SW480 (cell line): ENCODE measurements around the gene CATSPER1.
"Not testable (repeated sequence)": the region's sequence is repeated elsewhere in the genome, so short reads cannot be mapped to it uniquely, and the experiment has no call there.

Source experiments
- DNase-seq: peaks from one replicate; pipeline ENCODE4 v3.0.0-alpha.2; 2016; ENCODE audit warnings: low spot score

CATSPER1 gene

DNA sequence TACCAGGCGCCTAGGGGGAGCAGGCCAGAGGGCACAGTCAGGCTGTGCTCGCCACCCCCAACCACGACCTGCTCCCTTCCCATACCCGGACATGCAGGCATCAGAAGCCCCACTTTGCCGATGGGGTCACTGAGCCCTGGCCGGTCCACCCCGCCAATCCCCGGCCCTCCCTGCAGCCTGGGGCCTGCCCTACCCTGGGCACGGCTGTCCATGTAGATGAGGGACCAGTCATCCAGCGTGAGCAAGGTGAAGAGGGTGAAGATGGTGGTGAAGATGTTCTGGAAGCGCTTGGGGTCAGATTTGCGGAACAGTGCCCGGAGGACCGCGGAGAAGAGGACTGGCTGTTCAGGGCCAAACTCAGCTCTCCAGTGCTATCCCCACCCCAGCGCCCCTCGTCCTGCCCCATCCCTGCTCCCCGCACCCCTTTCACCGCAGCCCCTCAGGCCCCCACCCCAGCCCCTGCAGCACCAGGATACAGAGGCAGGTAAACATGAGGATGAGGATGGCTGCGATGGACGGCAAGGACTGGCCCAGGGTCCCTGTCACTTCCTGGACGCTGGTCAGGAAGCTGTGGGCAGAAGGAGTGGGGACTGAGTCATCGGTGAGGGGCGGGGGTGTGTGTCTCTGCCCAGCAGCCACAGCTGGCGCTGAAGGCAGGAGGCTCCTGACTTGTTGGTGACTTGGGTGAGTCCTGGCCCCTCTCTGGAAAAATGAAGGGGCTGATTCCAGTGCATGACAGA, 5.5 kb downstream of the CATSPER1 start:
- DNase-seq: peak; percentile 87

- DNase-seq: no peak
Observed at GRCh38 chr11:66020212-66020611, 6.1 kb downstream of the CATSPER1 start.

GRCh38 chr11:66017321-66017720, 9.0 kb downstream of the CATSPER1 start:
- no peak for DNase-seq

GRCh38 chr11:66016793-66017177, 9.5 kb downstream of the CATSPER1 start:
- DNase-seq: no peak

DNA sequence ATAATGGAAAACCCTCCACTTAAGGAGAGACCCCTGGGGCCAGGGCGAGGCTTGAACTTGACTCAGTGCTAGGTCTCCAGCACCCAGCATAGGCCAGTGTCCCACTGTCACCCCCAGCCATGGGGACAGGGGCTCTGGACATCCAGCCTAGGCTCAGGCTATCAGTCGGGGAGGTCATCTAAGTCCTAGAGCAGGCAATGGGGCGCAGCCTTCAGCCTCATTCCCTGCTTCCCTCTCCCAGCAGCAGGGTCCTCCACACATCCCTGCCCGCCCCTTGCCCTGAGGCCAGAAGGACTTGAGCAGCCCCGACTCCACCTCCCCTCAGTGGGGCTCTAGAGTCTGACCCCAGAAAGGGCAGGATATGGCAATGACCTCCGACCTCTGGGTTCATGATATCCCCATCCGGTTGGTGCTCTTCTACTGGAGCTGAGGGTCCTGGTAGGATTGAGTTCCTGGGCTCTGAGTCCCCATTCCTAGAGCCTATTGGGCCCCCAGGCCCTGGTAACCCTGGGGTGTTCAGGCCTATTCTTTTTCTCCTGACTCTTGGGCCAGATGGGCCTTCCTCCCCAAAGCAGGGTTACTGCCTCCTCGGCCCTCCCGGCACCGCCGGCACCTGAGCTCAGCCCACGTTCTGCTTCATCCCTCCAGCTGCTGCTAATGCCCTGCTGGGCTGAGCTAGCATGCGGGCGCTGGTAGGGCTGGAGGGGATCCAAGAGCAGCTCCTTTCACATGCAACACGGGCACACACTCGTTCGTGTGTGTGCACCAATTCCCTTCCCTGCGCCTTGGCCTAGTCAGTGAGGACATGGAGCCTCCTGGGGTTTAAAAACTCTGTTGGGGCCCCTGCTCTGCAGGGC, 10.1 kb downstream of the CATSPER1 start:
- DNase-seq: no peak

DNA sequence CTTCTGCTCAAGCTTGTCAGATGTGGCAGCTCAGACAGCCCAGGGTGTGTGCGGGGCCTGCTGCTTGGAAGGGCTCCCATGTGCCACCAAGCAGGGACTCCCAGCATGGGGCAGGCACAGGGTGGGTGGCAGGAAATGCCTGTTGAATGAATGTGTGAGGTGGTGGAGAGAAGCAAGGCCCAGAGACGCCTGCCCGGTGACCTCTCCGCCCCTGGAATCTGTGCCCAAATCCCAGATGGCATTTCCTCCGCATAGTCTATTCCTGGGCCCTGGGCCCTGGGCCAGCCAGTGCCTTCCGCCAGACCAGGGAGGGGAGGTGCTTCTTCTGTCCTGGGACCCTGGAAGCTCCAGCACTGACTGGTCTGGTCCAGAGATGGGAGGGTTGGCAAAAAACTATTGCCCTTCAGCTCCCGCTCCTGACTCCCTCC, 10.8 kb downstream of the CATSPER1 start:
- peak; percentile 47 for DNase-seq

GRCh38 chr11:66014804-66015453, 11.3 kb downstream of the CATSPER1 start:
- no peak for DNase-seq

DNA sequence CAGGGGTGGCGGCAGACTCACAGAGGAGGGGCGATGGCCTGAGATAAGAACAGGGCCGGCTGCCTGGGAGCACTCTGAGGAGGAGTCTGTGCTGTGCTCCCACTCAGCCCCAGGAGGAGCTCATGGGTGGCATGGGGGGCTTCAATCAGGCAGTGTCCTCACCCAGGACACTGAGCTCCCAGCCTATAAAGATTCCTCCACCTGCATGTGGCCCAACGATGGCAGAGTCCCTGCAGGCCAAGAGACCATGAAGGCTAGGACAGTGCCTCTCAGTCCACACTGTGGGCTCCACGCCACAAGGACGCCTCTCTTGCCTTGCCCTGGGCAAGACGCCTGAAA, 12.5 kb downstream of the CATSPER1 start:
- no peak for DNase-seq

DNA sequence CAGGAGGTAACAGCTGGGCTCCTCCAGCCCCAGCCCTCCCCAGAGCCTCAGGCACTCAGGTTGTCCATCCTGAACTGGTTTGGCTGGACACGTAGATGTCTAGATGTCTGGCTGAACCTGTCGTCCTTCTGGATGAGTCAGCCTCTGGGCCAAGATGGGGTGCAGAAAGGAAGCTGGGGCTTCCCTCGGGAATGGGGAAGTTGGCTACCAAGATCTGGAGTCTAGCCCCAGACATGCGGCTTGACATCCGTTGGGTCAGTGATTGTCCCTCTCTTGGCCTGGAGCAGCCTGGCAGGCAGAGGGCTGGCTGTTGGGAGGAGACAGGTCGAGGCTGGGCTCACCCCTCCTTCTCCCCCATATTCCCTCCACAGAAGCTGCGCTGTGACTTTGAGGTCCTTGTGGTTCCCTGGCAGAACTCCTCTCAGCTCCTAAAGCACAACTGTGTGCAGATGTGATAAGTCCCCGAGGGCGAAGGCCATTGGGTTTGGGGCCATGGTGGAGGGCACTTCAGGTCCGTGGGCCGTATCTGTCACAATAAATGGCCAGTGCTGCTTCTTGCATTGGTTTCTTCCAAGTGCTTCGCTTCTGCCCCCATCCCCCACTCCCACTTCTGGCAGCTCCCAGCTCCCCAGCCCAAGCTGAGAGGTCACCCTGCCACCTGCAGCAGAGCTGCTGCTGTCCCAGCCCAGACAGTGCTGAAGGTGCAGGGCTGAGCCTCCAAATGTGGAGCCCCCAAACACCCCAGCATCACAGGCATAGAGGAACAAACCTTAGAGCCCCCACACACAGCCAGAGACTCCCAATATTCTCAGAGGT, 13.1 kb downstream of the CATSPER1 start:
- DNase-seq: no peak

DNA sequence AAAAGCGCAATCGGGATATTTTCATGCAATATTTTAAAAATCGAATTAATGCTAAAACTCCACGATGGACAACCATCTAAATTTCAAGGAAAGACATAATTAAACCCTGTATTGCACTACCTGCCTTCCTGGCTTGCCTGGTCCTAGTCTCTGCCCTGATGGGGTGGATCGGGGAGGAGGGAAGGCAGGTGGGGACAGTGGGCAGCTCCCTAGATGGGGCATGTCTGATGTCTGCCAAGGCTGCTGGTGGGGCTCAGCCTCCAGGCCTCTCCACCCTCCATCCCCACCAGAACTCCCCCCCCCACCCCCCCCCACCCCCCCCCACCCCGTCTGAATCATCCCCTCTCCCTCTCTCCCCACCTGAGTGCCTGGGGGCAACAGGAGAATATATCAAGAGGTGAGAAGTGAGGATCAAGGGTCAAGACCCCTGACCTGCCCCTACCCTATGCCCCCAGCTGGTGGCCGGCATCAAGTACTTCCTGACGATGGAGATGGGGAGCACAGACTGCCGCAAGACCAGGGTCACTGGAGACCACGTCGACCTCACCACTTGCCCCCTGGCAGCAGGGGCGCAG, 13.8 kb downstream of the CATSPER1 start:
- DNase-seq: no peak

- DNase-seq: no peak
Observed at GRCh38 chr11:66011785-66012303, 14.4 kb downstream of the CATSPER1 start, which contains the start of gene CST6. Gene CST6 (plus strand): TSS chr11:66012008. CDS start chr11:66012045, 37 bp downstream.

GRCh38 chr11:66011239-66011784, 15.0 kb downstream of the CATSPER1 start:
- DNase-seq: peak; percentile 68

DNA sequence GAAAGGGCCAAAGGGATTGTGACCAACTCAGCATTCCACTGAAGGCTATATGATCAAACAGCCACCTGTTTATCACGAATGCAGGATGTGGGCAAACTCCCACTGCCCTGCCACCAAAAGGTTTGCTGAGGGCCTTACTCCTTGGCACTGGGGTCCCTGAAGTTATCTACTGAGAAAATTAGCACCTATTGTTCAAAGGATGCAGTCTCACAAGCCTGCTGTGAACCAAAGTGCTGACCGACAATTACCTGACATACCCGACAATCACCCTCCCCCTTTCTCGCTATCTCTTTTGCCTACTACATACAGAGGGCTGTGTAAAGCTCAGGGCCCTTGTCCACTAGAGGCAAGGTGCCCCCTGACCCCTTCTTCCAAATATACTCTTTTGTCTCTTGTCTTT, 16.2 kb downstream of the CATSPER1 start:
- DNase-seq: not testable (repeated sequence)

- no peak for DNase-seq
Observed at GRCh38 chr11:66008468-66009101, 17.7 kb downstream of the CATSPER1 start.

- no peak for DNase-seq
Observed at GRCh38 chr11:66008095-66008467, 18.2 kb downstream of the CATSPER1 start.

DNA sequence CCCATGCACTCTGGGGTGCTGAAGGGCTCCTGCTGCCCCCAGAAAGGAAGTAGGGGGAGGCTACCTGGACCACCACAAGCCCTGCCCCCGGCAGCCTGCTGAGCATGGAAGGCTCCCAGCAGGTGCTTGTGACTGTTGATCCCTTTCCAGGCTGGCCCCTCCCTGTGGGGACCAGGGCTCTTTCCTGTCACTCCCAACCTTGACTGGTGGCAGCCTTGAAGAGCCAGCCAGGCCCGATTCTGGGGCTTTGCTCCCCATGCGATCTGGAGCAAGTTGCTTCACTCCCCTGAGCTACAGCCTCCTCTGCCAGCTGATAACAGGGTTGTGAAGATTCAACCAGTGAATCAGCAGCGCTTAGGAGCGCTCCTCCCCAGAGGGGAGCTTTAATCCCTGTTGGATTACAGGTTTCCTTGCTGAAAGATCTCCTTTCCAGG, 19.1 kb downstream of the CATSPER1 start:
- DNase-seq: no peak

GRCh38 chr11:66006891-66007176, 19.4 kb downstream of the CATSPER1 start:
- no peak for DNase-seq

GRCh38 chr11:66006134-66006890, 20.0 kb downstream of the CATSPER1 start:
- no peak for DNase-seq

- no peak for DNase-seq
Observed at GRCh38 chr11:66004186-66004585, 22.1 kb downstream of the CATSPER1 start.

DNA sequence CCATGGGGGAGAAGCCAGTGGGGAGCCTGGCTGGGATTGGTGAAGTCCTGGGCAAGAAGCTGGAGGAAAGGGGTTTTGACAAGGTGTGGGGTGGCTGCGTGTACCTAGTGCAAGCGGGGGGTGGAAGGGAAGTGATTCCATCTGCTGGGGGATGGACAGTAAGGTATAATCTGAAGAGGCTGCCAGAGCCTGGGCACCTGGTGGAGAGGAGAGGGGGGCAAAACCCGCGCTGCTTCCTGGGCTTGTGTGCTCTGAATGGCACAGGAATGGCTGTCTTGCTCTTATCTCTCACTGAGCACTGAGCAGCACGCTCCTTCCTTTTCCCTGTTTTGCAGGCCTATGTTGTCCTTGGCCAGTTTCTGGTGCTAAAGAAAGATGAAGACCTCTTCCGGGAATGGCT, 23.0 kb downstream of the CATSPER1 start:
- DNase-seq: no peak
